GM21737 (cell line): ENCODE data around the gene UBE4A.

Source experiments
- ATAC-seq: cut with Tn5 transposase; IDR thresholded peaks from one replicate; pipeline ENCODE4 v1.9.1; 2021; ENCODE audit warnings: mild to moderate bottlenecking, moderate library complexity; ENCODE audit not compliant: unreplicated experiment

UBE4A gene

GRCh38 chr11:118341261-118341660, 18.1 kb upstream of the UBE4A start:
- ATAC-seq: no peak

- no peak for ATAC-seq
These were observed 17.4 kb upstream of the UBE4A start for GRCh38 chr11:118341815-118342489.

GRCh38 chr11:118342503-118343161, 16.8 kb upstream of the UBE4A start, which contains the start of gene CD3D:
Gene CD3D (minus strand): TSS chr11:118342705. CDS start chr11:118342607, 98 bp downstream.
- no peak for ATAC-seq

- ATAC-seq: no peak
These were observed 16.2 kb upstream of the UBE4A start for GRCh38 chr11:118343248-118343647.

- ATAC-seq: no peak
These were observed 15.4 kb upstream of the UBE4A start, which contains the start of gene CD3G for GRCh38 chr11:118343981-118344515. Gene CD3G (plus strand): TSS chr11:118344344. CDS start chr11:118344424, 80 bp downstream.

- ATAC-seq: no peak
These were observed 9.9 kb upstream of the UBE4A start for GRCh38 chr11:118349475-118349874.

GRCh38 chr11:118353084-118353710, 6.2 kb upstream of the UBE4A start:
- ATAC-seq: no peak

- ATAC-seq: no peak
These were observed 1.3 kb upstream of the UBE4A start for GRCh38 chr11:118358071-118358470.

GRCh38 chr11:118364956-118365615, 5.7 kb downstream of the UBE4A start:
- no peak for ATAC-seq

GRCh38 chr11:118366287-118366686, 6.9 kb downstream of the UBE4A start:
- no peak for ATAC-seq

- ATAC-seq: no peak
These were observed 11.4 kb downstream of the UBE4A start for GRCh38 chr11:118370774-118371173.

- no peak for ATAC-seq
These were observed 13.9 kb downstream of the UBE4A start for GRCh38 chr11:118373263-118373662.

GRCh38 chr11:118373871-118374270, 14.5 kb downstream of the UBE4A start:
- ATAC-seq: no peak

GRCh38 chr11:118374729-118375128, 15.3 kb downstream of the UBE4A start:
- ATAC-seq: no peak

GRCh38 chr11:118375978-118376377, 16.6 kb downstream of the UBE4A start:
- ATAC-seq: no peak

GRCh38 chr11:118379497-118379896, 20.1 kb downstream of the UBE4A start:
- no peak for ATAC-seq

GRCh38 chr11:118380571-118380970, 21.2 kb downstream of the UBE4A start:
- ATAC-seq: no peak

GRCh38 chr11:118382954-118383353, 23.6 kb downstream of the UBE4A start:
- ATAC-seq: no peak

GRCh38 chr11:118383657-118384056, 24.3 kb downstream of the UBE4A start:
- ATAC-seq: no peak

GRCh38 chr11:118396097-118396501, 36.7 kb downstream of the UBE4A start:
- ATAC-seq: no peak

GRCh38 chr11:118397448-118397847, 38.0 kb downstream of the UBE4A start:
- ATAC-seq: no peak
